Osteoblast (primary cell): ENCODE data around the gene SGTA. TPM values are rescaled to one million over a fixed set of nuclear protein-coding genes. Genes with fewer than 3 reads are reported as not detected.

Source experiments
- DNase-seq: peaks from one replicate; pipeline ENCODE4 v3.0.0; 2011; ENCODE audit warnings: low spot score, mixed read lengths; ENCODE audit not compliant: insufficient read length; ENCODE audit errors: missing footprints
- H2AFZ ChIP-seq: 2 replicates; pipeline ENCODE4 v1.6.0; 2011; ENCODE audit warnings: mild to moderate bottlenecking, low read length
- H3K27ac ChIP-seq: 2 replicates; pipeline ENCODE4 v1.5.1; 2011; ENCODE audit warnings: mild to moderate bottlenecking, low read depth, low read length, moderate library complexity
- H3K27me3 ChIP-seq: 2 replicates; pipeline ENCODE4 v1.6.0; 2012; ENCODE audit warnings: mild to moderate bottlenecking, control low read depth, inconsistent platforms, low read length, moderate library complexity; ENCODE audit not compliant: insufficient read depth
- H3K36me3 ChIP-seq: 2 replicates; pipeline ENCODE4 v1.5.1; 2011; ENCODE audit warnings: mild to moderate bottlenecking, low read length, control low read depth, moderate library complexity; ENCODE audit not compliant: insufficient read depth
- H3K4me1 ChIP-seq: 2 replicates; pipeline ENCODE4 v1.5.1; 2011; ENCODE audit warnings: mild to moderate bottlenecking, low read length, control low read depth, moderate library complexity; ENCODE audit not compliant: insufficient read depth
- H3K4me2 ChIP-seq: 2 replicates; pipeline ENCODE4 v1.6.0; 2011; ENCODE audit warnings: mild to moderate bottlenecking, low read length; ENCODE audit not compliant: insufficient read depth
- H3K4me3 ChIP-seq: fragments of 200-600 bp; sonication (generic); 3 replicates; pipeline ENCODE4 v1.5.1; 2012; ENCODE audit warnings: mild to moderate bottlenecking, low read length, inconsistent platforms; ENCODE audit not compliant: insufficient read depth
- H3K79me2 ChIP-seq: 2 replicates; pipeline ENCODE4 v1.6.0; 2012; ENCODE audit warnings: mild to moderate bottlenecking, low read length, control low read depth, inconsistent platforms; ENCODE audit not compliant: insufficient read depth
- H3K9me3 ChIP-seq: 2 replicates; pipeline ENCODE4 v1.5.1; 2011; ENCODE audit warnings: low read depth, low read length, control low read depth
- H4K20me1 ChIP-seq: 2 replicates; pipeline ENCODE4 v1.6.0; 2012; ENCODE audit warnings: mild to moderate bottlenecking, low read length, control low read depth; ENCODE audit not compliant: insufficient read depth
- CTCF ChIP-seq: IDR thresholded peaks from 2 replicates; pipeline ENCODE4 v1.5.1; 2011; ENCODE audit warnings: mild to moderate bottlenecking, low read depth, low read length, moderate library complexity; ENCODE audit errors: extremely low read depth
- total RNA-seq: library from RNA; depleted of rRNA; stranded (reverse); fragments of >200 nt; gene quantifications from 2 replicates; pipeline ENCODE4 v1.2.3, GENCODE V29; 2012

SGTA gene
- total RNA-seq, 1 donor, result 38.7 TPM

- Histone ChIP-seq H3K27ac (peak overlapping the region; percentile 93), H3K79me2 (peaks cover 77% of the 10 kb centered on the region), H2AFZ (peak overlapping the region; percentile 90), H3K4me3 (peak overlapping the region; percentile 100), H3K4me1 (peaks cover 32% of the 10 kb centered on the region), H4K20me1 (peaks cover 32% of the 10 kb centered on the region), H3K27me3 (no peaks in the 10 kb centered on the region), H3K36me3 (peaks cover 2% of the 10 kb centered on the region), H3K4me2 (peak overlapping the region; percentile 79), H3K9me3 (no peaks in the 10 kb centered on the region)
- DNase-seq, result no peak
- TF ChIP-seq CTCF, result no peak
Measured at GRCh38 chr19:2782329-2782935, 641 bp downstream of the SGTA start.

GRCh38 chr19:2780284-2780683, 2.8 kb downstream of the SGTA start:
- peaks cover 79% of the 10 kb centered on the region for H3K79me2 ChIP-seq
- TF ChIP-seq CTCF, result no peak
- H3K4me1 ChIP-seq, result peaks cover 34% of the 10 kb centered on the region
- no peak overlapping the region for H3K4me3 ChIP-seq
- peaks cover 43% of the 10 kb centered on the region for H4K20me1 ChIP-seq
- no peaks in the 10 kb centered on the region for H3K9me3 ChIP-seq
- H3K27ac ChIP-seq, result no peak overlapping the region
- no peaks in the 10 kb centered on the region for H3K27me3 ChIP-seq
- no peak for DNase-seq
- no peak overlapping the region for H2AFZ ChIP-seq
- H3K36me3 ChIP-seq, result peaks cover 4% of the 10 kb centered on the region
- H3K4me2 ChIP-seq, result no peak overlapping the region

- Histone ChIP-seq H3K4me3 (no peak overlapping the region), H3K27me3 (no peaks in the 10 kb centered on the region), H3K4me1 (peaks cover 30% of the 10 kb centered on the region), H3K4me2 (no peak overlapping the region), H2AFZ (no peak overlapping the region), H3K79me2 (peaks cover 89% of the 10 kb centered on the region), H3K36me3 (peaks cover 4% of the 10 kb centered on the region), H3K9me3 (no peaks in the 10 kb centered on the region), H4K20me1 (peaks cover 54% of the 10 kb centered on the region), H3K27ac (peak overlapping the region; percentile 51)
- TF ChIP-seq CTCF, result no peak
- no peak for DNase-seq
Measured at GRCh38 chr19:2779121-2779740, 3.8 kb downstream of the SGTA start.

GRCh38 chr19:2777952-2778683, 5.0 kb downstream of the SGTA start:
- Histone ChIP-seq H3K27me3 (no peaks in the 10 kb centered on the region), H3K4me3 (no peak overlapping the region), H3K4me2 (no peak overlapping the region), H4K20me1 (peaks cover 58% of the 10 kb centered on the region), H3K4me1 (peaks cover 25% of the 10 kb centered on the region), H2AFZ (no peak overlapping the region), H3K9me3 (no peaks in the 10 kb centered on the region), H3K27ac (no peak overlapping the region), H3K36me3 (peaks cover 4% of the 10 kb centered on the region), H3K79me2 (peaks cover 94% of the 10 kb centered on the region)
- DNase-seq, result no peak
- TF ChIP-seq CTCF, result no peak
